Astrocyte (in vitro differentiated cells and primary cell): ENCODE measurements around the gene MEGF11. TPM values are rescaled to one million over a fixed set of nuclear protein-coding genes. Genes with fewer than 3 reads are reported as not detected.

Experiments
- DNase-seq: peaks from one replicate; pipeline ENCODE4 v3.0.0-alpha.2; 2010; ENCODE audit warnings: low read depth
- FAIRE-seq: peaks from 2 replicates; lab custom pipeline; 2011; peaks lifted over from hg19 to GRCh38; lab: Jason Lieb, UNC
- H2AFZ ChIP-seq: 2 replicates; pipeline ENCODE4 v1.6.0; 2012; ENCODE audit warnings: low read depth, low read length, inconsistent platforms
- H3K27ac ChIP-seq: 2 replicates; pipeline ENCODE4 v1.5.1; 2011; ENCODE audit warnings: low read depth, low read length, inconsistent platforms
- H3K27me3 ChIP-seq: 2 replicates; pipeline ENCODE4 v1.6.0; 2011; ENCODE audit warnings: low read length, inconsistent platforms; ENCODE audit not compliant: insufficient read depth
- H3K36me3 ChIP-seq: 2 replicates; pipeline ENCODE4 v1.5.1; 2011; ENCODE audit warnings: low read length, inconsistent platforms; ENCODE audit not compliant: insufficient read depth
- H3K4me1 ChIP-seq: 2 replicates; pipeline ENCODE4 v1.5.1; 2011; ENCODE audit warnings: low read length, inconsistent platforms; ENCODE audit not compliant: insufficient read depth
- H3K4me2 ChIP-seq: 2 replicates; pipeline ENCODE4 v1.6.0; 2012; ENCODE audit warnings: low read length, inconsistent platforms
- H3K4me3 ChIP-seq: 2 replicates; pipeline ENCODE4 v1.5.1; 2011; ENCODE audit warnings: low read depth, mild to moderate bottlenecking, low read length, inconsistent platforms; ENCODE audit not compliant: insufficient read depth
- H3K79me2 ChIP-seq: 2 replicates; pipeline ENCODE4 v1.6.0; 2012; ENCODE audit warnings: mild to moderate bottlenecking, low read length, inconsistent platforms; ENCODE audit not compliant: insufficient read depth
- H3K9ac ChIP-seq: 2 replicates; pipeline ENCODE4 v1.6.0; 2012; ENCODE audit warnings: mild to moderate bottlenecking, low read length, inconsistent platforms
- H3K9me3 ChIP-seq: 2 replicates; pipeline ENCODE4 v1.5.1; 2012; ENCODE audit warnings: low read depth, mild to moderate bottlenecking, low read length, inconsistent platforms; ENCODE audit not compliant: insufficient read depth
- H4K20me1 ChIP-seq: 2 replicates; pipeline ENCODE4 v1.6.0; 2012; ENCODE audit warnings: low read length, inconsistent platforms; ENCODE audit not compliant: insufficient read depth
- H3K27ac Mint-ChIP-seq: one replicate; pipeline ENCODE4 v1.8.0; 2021; ENCODE audit warnings: mild to moderate bottlenecking, mixed read lengths; ENCODE audit not compliant: unreplicated experiment
- H3K27me3 Mint-ChIP-seq: one replicate; pipeline ENCODE4 v1.8.0; 2021; ENCODE audit warnings: low read depth, mixed read lengths; ENCODE audit not compliant: unreplicated experiment
- H3K36me3 Mint-ChIP-seq: one replicate; pipeline ENCODE4 v1.8.0; 2021; ENCODE audit warnings: low read depth, mixed read lengths; ENCODE audit not compliant: unreplicated experiment
- H3K4me1 Mint-ChIP-seq: one replicate; pipeline ENCODE4 v1.8.0; 2021; ENCODE audit warnings: low read depth, mixed read lengths; ENCODE audit not compliant: unreplicated experiment
- H3K4me3 Mint-ChIP-seq: one replicate; pipeline ENCODE4 v1.8.0; 2021; ENCODE audit warnings: mild to moderate bottlenecking, moderate library complexity, mixed read lengths; ENCODE audit not compliant: unreplicated experiment
- H3K9me3 Mint-ChIP-seq: one replicate; pipeline ENCODE4 v1.8.0; 2021; ENCODE audit warnings: mild to moderate bottlenecking, mixed read lengths; ENCODE audit not compliant: unreplicated experiment
- CTCF ChIP-seq: IDR thresholded peaks from 2 replicates; pipeline ENCODE4 v1.5.1; 2011; ENCODE audit warnings: low read depth, mild to moderate bottlenecking, inconsistent platforms, low read length, moderate library complexity; ENCODE audit not compliant: insufficient read depth
- EZH2 ChIP-seq: IDR thresholded peaks from 2 replicates; pipeline ENCODE4 v1.6.1; 2012; ENCODE audit warnings: mild to moderate bottlenecking, low read length, inconsistent platforms; ENCODE audit not compliant: insufficient read depth
- total RNA-seq: library from RNA; stranded (reverse); gene quantifications from 2 replicates; pipeline ENCODE4 v1.2.1, GENCODE V29; 2021

MEGF11 gene
- total RNA-seq, 1 donor from 2014 or later, result 0.16 TPM

DNA sequence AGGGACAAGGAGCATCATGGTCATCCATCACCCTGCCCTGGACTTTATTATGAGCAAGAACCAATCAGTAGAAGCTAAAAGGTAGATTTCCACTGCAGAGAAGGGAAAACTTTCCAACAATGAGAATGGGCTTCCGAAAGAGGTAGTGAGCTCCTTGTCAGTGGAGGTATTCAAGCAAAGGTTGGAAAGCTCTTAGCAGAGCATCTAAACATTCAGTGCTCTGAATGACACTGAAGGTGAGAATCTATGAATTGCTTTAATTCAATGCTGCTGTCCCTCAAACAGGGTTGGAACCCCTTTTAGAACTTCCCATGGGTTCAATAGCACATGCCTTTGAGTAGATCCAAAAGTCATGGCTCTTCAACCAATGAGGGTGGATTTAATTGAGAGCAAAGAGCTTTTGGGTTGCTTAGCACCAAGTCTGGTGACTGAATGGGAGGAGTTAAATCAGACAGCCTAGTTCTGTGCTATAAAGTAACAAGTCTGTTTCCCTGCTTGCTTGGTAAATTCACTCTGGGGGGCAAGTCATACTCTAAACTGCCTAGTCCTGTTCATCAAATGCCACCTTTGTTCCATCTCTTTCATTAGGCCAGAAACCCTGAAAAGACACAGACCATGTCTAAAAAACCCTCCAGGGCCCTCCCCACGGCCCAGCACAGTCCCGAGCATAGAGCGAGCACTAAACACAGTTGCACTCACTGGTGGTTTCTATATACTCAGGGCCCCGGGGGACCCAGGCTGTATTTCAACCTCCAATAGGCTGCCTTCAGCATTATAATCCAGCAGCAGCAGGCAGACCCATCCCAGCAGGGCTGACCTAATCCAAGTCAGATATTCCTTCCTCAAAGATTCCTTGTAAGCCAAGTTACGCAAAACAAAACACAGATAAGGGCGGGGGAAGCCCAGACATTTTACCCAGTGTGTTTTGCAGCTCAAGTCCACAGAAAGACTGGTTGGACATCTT, 161.2 kb downstream of the MEGF11 start:
- Mint-ChIP-seq H3K9me3 (no peaks in the 10 kb centered on the region), H3K4me3 (no peak overlapping the region), H3K27me3 (peaks cover 42% of the 10 kb centered on the region), H3K27ac (no peak overlapping the region), H3K36me3 (no peaks in the 10 kb centered on the region), H3K4me1 (no peaks in the 10 kb centered on the region)
- H3K4me3 ChIP-seq, result no peak overlapping the region
- TF ChIP-seq EZH2, result no peak
- no peak for TF ChIP-seq CTCF
- DNase-seq (no peak), FAIRE-seq (no peak)
- no peaks in the 10 kb centered on the region for H3K36me3 ChIP-seq
- H3K9ac ChIP-seq, result no peak overlapping the region
- H3K9me3 ChIP-seq, result no peaks in the 10 kb centered on the region
- H3K27me3 ChIP-seq, result peaks cover 43% of the 10 kb centered on the region
- H3K27ac ChIP-seq, result no peak overlapping the region
- no peak overlapping the region for H3K4me2 ChIP-seq
- no peaks in the 10 kb centered on the region for H4K20me1 ChIP-seq
- H2AFZ ChIP-seq, result no peak overlapping the region
- H3K79me2 ChIP-seq, result no peaks in the 10 kb centered on the region
- no peaks in the 10 kb centered on the region for H3K4me1 ChIP-seq

DNA sequence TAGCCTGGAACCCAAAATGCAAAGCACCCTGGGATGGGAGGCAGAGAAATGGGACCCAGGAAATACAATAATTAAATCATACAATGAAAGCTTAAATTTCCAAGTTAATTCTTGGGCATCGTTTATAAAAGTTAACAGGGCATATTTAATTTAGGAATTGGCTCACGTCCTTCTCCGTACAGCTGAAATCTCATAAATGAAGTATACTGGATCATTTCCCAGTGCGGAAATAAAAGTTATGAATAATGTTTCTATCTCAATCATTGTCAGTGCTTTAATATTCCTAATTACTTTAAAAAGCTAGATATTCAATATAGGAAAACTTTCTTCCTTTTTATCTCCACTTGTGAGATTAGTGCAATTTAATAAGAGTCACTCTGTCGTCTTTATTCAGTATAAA, 164.0 kb downstream of the MEGF11 start:
- no peak overlapping the region for H3K4me3 Mint-ChIP-seq
- no peaks in the 10 kb centered on the region for H3K4me1 ChIP-seq
- no peaks in the 10 kb centered on the region for H4K20me1 ChIP-seq
- H3K9ac ChIP-seq, result no peak overlapping the region
- H3K4me2 ChIP-seq, result no peak overlapping the region
- H3K4me1 Mint-ChIP-seq, result no peaks in the 10 kb centered on the region
- DNase-seq, result no peak
- TF ChIP-seq EZH2, result no peak
- TF ChIP-seq CTCF, result no peak
- H3K27ac Mint-ChIP-seq, result no peak overlapping the region
- no peak overlapping the region for H3K27ac ChIP-seq
- no peaks in the 10 kb centered on the region for H3K9me3 ChIP-seq
- no peak for FAIRE-seq
- peaks cover 1% of the 10 kb centered on the region for H3K9me3 Mint-ChIP-seq
- H3K4me3 ChIP-seq, result no peak overlapping the region
- H3K27me3 ChIP-seq, result peaks cover 45% of the 10 kb centered on the region
- no peak overlapping the region for H2AFZ ChIP-seq
- no peaks in the 10 kb centered on the region for H3K36me3 Mint-ChIP-seq
- H3K27me3 Mint-ChIP-seq, result peaks cover 41% of the 10 kb centered on the region
- H3K36me3 ChIP-seq, result no peaks in the 10 kb centered on the region
- no peaks in the 10 kb centered on the region for H3K79me2 ChIP-seq

DNA sequence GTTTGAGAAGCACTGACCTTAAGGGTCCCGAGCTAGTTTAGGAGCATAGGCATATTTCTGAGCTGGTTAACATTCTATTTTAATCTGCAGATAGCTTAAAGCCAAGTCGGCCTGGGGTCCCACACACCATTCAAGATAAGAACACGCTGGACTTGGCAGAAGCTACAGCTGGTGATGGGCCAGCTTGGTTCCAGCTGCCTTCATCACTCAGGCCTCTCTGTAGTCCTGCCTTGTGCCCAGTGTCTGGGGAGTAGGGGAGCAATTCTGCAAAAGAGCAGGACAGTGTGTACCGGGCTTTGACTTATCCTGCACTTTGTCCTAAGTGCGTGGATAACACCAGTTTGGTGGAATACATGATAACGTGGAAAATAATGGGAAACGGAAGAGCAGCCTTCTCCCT, 164.5 kb downstream of the MEGF11 start:
- H2AFZ ChIP-seq, result no peak overlapping the region
- Mint-ChIP-seq H3K27ac (no peak overlapping the region), H3K36me3 (no peaks in the 10 kb centered on the region), H3K4me3 (no peak overlapping the region), H3K9me3 (peaks cover 3% of the 10 kb centered on the region), H3K4me1 (no peaks in the 10 kb centered on the region), H3K27me3 (peaks cover 36% of the 10 kb centered on the region)
- no peak overlapping the region for H3K4me3 ChIP-seq
- TF ChIP-seq CTCF, result no peak
- no peak for TF ChIP-seq EZH2
- no peaks in the 10 kb centered on the region for H3K9me3 ChIP-seq
- no peaks in the 10 kb centered on the region for H3K36me3 ChIP-seq
- FAIRE-seq, result no peak
- H3K27me3 ChIP-seq, result peaks cover 41% of the 10 kb centered on the region
- no peaks in the 10 kb centered on the region for H4K20me1 ChIP-seq
- no peaks in the 10 kb centered on the region for H3K79me2 ChIP-seq
- no peak for DNase-seq
- H3K4me2 ChIP-seq, result no peak overlapping the region
- H3K4me1 ChIP-seq, result no peaks in the 10 kb centered on the region
- H3K9ac ChIP-seq, result no peak overlapping the region
- no peak overlapping the region for H3K27ac ChIP-seq
